HCEC 1CT (cell line): ENCODE data around the gene CAPN10.

Source experiments
- DNase-seq: peaks from one replicate; pipeline ENCODE4 v3.0.0-alpha.2; 2017

CAPN10 gene

DNA sequence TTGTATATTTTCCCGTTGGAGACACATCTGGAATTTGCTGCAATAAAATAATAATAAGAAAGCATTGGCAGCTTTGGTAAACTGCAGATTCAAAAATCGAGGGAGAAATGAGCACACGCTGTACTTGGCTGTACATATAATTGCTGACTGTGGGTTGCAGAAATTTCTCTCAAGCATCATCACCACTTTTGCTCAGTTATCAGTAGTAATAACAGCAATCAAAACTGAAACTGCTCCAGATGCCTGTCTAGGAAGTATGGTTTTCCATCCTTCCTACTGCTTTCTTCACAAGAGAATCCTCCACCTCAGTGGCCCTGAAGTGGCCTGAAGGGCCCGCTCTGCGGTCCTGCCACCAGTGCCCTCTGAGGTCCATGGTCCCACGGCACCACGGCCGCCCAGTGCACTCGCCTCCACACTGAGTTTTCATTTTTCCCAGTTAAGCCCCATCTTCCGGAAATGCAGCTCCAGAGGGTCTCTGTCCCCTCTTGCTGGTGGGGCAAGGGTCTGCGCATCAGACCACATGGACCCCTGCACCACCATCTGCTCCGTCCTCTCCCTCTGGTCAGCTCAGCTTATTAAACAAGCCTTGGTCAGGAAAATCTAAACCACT lies 22.5 kb upstream of the CAPN10 start:
- no peak for DNase-seq

DNA sequence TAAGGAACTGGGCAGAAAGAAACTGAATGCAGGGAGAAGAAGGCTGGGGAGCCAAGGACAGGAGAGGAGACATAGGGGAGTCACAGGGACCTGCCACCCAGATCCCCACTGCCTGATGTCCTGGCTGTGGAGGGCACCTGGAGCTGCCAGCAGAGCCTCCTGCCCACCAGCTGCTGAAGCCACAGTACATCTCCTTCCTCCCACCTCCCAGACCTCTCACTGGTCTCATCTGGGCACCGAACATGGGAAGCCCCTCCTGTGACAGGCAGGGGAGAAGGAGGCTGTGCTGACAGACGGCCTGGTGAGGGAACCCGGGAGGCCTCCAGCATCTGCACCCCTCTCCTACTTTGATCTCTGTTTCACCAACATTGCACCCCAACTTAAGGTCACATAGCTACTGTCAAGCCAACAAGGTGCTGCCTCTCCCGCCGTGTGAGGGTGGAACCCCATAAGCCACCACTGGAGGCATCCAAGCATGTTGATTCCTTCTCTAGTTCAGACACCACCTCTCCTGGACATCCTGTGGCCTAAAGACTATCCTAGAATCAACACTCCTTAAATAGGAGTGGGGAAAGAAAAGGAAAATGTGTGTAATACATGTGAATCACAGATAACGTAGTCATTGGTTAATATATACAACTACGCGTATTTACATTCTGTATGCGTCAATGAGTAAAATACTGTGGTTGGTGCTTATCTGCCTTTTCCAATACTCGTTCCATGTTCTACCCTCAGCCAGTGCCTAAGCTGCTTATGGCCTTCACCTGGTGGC lies 21.8 kb upstream of the CAPN10 start:
- DNase-seq: no peak

DNA sequence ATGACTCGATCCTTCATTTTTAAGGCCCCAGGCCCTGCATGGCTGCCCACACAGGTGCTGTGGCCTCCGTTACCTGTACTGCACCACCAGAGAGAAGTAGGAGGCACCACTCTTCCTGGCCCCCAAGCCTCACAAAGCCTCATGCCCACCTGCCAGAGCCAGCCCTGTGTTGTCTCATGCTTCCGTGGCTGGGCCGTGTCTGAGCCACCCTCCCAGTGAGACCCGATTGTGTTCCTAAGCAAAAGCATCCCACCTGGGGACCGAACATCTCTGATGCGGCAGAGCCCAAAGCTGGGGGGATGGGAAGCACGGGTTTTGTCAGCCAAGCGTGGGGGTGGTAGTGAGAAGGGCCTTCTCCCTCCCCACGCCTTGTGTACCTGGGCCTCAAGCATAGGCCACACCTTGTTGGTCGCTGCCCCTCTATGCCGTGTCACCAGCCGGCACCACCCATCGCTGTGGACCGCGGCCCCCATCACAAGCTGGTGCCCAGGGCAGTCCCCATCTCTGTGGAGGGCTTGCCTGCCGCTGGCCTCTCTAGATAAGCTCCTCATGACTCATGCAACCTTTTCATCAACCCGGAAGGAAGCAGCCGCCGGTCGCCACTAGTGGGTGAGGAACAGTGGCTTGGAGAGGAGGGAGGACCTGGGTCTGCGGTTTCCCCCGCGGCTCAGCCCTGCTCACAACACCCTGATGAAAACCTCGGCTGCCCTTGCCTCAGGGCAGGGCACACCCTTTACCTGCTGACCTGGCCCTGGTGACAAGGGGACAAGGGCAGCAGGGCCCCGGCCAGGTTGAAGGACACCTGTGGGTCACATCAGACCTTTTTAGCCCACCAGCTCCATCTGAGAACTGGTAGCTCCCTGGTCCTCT lies 21.0 kb upstream of the CAPN10 start:
- peak; percentile 38 for DNase-seq

DNA sequence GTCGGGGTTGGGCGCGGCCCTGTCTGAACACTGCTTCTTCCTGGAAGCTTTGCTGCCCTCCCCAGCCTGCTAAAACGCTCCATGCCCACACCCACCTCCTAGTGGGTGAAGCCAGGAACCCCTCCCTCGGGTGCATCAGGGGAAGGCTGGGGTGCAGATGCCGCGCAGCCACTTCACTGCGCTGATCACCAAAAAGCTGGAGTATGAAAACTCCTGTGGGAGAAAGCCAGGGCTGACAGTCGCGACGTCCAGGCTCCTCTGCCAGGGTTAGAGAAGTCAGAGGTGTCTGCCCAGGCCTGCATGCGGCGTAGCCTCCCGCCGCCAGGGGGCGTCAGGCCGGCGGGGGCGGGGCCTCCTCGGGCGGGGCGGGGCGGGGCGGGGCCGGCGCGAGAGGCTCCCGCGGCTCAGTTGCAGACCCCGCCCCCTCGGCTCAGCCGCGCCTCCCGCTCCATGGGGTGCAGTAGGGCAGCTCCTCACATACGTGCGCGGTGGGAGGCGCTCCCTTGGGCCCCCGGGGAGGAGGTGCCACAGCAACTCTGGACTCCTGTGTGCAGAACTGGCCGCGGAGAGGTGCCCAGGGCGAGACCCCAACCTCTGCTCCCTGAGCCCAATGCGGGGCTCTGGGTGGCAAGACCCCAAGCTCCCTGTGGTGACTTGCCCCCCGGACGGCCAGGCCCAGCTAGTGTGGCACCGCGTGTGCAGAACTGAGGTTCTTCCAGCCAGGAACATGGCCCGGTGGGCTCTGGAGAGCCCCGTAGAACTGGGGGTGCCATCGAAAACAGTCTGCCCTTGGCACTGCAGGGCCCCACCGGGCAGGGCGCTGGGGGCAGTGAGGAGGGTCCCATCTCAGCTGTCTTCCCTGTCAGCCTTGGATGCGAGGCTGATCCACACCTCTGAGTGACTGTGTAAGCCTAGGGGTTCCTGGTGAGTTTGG lies 20.1 kb upstream of the CAPN10 start:
- DNase-seq: peak; percentile 83

DNA sequence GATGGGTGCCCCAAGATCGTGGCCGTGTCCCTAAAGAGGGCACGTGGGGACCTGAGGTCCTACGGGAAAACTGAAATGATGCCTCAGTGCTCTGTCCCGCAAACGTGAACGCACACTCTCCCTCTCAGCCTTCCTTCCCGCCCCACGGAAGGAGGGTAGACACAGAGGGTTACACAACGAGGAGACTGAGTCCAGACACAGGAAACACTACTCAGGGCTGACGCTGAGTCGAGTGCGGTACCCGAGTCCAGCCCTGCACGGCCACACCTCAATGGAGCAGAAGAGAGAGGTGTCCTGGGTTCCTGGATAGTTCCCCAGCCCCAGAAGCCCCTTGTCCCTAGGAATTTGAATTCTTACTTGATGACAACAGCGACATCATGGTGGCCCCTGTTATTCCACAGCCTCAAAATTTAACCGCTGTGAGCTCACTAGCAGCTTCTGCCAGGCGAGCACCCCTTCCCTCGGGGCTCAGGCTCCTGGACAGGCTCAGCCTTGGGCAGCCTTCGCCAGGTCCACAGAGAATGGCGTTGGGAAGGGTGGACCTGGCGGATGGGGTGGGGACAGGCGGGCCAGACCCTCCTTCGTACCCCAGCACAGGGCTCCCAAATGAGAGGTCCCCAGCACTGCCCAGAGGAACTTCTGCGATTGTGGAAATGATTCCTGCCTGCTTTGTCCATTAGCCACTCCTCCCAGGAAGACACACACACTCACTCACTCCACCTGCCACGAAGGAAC lies 19.2 kb upstream of the CAPN10 start:
- DNase-seq: no peak

DNA sequence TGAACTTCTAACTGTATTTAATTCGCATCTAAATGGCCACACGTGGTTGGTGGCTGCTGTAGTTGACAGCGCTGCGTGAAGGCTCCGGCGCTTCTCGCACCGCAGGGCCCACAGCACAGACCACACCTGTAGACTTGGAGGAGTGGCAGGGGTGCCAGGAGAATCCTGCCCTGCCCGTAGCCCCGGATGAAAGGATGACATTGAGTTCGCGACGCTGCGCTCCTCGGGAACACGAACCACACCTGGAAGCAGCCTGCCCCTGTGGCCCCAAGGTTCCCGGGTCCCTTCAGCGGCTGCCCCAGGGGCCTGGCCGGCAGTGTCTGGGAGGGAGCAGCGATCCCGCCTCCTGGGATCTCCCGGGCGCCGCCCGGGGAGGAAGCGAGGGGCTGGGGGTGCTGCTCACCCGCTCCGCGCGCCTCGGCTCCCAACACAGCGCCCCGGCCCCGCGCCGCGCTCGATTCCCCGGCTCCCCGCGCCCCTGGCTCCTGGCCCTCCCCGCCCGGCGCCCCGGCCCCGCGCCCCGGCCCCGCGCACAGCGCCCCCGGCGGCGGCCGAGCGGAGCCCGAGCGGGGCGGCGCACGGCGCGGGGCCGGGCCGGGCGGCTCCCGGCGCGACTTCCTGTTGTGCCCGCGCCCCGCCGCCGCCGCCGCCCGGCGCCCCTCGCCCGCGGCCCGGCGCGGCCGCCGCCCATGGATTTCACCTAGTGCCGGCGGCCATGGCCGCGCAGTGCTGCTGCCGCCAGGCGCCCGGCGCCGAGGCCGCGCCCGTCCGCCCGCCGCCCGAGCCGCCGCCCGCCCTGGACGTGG lies 18.5 kb upstream of the CAPN10 start, which contains the start of gene RNPEPL1:
RNPEPL1 (plus strand) TSS at position 613 of the 806 bp plus-strand sequence; CDS start at position 716, 103 bp downstream.
- DNase-seq: no peak

DNA sequence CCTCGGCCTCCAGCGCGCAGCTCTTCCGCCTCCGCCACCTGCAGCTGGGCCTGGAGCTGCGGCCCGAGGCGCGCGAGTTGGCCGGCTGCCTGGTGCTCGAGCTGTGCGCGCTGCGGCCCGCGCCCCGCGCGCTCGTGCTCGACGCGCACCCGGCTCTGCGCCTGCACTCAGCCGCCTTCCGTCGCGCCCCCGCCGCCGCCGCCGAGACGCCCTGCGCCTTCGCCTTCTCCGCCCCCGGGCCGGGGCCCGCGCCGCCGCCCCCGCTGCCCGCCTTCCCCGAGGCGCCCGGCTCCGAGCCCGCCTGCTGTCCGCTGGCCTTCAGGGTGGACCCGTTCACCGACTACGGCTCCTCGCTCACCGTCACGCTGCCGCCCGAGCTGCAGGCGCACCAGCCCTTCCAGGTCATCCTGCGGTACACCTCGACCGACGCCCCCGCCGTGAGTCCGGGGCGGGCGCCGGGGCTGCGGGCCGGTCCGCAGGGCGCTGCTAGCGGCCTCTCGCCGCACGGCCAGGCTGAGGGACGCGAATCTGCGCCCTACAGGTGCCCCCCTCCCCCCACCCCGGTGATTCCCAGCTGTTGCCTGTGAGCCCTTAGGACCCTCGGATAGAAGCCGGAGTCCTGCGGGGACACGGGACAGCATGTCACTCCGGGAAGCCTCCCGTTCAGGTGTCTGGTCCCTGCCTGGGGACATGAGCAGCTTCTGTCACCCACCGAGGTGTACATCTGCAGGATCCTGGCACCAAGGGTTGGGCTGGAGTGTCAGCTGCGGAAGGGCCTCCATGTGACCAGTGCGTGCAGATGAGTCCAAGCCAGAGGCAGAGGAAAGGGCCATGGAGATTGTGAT lies 17.6 kb upstream of the CAPN10 start:
- peak; percentile 73 for DNase-seq

DNA sequence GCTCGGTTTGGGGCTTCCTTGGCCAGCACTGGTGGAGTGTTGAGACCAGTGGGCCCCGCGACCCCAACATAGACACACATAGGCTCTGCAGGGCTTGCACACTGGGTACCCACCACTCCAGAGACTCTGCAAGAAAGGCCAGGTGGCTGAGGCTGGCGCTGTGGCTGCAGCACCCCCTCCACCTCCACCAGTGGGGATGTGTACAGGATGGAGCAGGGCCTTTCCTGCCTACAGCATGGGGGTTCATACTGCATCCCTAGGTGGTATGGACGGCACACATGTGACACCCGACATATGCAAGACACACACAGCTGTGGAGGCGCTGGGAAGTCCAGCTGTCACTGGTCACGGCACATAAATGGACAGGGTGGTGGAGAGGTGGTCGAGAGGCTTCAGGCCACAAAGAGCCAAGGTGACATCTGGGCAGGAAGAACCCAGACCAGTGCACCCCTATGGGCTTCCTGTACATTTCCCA lies 17.0 kb upstream of the CAPN10 start:
- DNase-seq: no peak

DNA sequence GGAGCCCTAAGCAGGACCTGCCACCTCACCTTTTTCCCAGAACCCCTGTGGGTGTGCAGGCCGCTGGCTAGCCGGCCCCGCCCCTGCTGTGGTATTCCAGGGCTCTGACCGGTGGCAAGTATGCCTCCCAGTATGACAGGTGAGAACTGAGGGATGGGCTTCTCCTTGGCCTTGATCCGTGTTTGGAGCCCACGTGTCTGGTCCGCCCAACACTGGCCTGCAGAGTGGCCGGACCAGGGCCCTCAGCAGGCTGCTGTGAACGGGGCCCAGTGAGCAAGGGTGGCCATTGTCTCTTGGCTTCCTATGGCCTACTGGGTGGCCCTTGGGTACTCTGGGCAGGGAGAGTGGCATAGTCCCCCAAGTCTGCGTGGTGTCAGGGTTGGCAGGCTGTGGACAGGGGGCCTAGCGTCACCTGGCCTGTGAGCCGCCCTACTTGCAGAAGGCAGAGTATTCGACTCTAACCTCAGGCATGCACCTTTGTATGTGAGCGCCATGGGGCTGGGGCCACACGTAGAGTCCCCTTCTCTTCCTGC lies 16.5 kb upstream of the CAPN10 start:
- no peak for DNase-seq

DNA sequence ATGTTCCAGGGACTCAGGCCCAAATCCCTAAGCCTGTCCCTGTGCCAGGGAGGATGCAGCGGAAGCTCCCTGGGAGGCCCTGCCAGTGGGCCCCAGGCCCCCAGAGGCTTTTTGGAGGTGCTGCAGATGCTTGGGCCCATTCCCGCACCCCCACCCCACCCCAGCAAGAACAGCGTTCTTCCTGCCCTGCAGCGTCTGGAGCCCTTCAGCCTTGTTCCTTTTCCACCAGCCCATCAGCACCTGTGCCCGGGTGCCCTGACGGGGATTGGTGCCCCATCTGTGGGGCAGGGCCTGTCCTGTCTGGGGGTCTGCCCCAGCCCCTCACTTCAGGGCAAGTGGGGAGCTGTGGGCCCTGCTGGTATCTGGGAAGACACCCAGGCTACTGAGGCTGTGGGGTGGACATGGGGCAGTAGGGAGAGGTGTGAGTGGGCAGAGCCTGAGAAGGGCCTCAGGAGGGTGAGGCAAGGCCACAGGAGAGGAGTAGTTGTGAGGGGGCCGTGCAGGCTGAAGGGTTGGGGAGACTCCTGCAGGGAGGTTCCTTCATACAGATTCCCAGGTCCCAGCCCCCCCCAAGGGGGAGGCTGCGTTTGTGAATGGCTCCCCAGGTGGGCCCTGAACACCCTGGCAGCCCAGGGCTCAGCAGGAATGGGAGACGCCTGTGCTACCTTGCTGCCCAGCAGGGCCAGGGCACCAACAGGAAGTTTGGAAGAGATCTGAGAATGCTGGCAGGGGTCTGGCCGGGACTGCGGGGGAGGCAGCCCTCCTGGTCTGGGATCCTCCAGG lies 15.8 kb upstream of the CAPN10 start:
- DNase-seq: no peak

DNA sequence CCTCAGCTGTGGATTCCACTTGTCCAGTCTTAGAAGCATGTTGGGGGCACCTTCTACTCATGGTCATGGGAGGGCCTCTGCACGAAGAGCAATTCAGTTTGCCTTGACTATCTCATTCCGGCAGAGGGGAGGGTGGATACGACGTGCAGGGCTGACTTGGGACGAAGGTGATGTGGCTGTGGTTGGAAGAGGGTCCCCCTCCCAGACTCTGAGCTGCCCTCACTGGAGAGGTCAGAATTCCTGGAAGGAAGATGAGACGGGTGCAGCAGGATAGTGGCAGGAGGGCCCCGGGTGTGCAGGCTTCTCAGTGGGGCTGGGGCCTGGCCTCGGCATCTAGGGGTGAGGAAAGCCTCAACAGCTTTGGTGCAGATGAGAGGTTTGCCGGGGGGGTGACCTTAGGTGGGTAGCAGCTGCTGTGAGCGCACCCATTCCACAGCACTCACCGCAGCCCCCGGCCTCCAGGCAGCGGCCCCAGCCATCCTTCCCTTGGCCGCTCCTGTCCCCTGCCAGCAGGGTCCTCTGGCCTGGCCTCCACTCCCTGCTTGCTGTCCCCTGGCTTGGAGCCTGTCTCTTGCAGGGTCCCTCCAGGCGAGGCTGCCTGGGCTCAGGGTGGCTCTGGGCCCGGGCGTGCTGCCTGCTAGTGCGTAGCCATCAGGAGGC lies 15.1 kb upstream of the CAPN10 start:
- no peak for DNase-seq

DNA sequence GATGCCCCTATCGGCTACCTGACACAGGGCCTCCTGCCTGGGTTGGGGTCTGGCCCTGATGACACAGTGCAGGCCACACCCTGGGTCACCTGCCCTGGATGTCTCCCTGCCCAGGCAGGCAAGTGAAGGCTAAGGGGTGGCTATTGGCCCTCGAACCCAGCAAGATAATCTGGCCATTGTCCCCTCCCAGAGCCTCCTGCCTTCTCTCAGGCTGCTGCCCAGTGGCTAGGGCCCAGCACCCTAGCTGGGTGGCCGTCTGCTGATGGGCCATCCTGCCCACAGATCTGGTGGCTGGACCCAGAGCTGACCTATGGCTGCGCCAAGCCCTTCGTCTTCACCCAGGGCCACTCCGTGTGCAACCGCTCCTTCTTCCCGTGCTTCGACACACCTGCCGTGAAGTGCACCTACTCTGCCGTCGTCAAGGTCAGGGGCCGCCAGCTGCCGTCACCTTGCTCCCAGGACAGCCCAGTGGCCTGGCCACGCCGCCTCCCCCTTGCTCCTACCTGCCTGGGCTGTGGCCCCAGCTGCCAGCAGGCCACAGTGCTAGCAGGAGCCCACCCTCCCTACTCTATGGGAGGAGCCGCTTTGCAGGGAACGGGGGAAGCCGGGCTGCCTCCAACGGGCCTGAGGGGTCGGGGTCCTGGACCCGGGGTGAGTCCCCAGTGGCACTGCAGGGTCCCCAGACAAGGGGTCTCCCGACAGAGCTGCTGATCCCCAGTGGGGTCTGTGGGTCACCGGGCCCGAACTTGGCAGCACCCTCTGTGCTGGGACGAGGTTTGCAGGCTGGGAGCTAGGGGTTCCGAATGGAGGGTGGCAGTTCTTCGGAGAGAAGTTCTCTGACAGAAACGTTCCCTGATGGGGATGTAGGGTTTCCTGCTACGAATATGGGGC lies 14.1 kb upstream of the CAPN10 start:
- no peak for DNase-seq

DNA sequence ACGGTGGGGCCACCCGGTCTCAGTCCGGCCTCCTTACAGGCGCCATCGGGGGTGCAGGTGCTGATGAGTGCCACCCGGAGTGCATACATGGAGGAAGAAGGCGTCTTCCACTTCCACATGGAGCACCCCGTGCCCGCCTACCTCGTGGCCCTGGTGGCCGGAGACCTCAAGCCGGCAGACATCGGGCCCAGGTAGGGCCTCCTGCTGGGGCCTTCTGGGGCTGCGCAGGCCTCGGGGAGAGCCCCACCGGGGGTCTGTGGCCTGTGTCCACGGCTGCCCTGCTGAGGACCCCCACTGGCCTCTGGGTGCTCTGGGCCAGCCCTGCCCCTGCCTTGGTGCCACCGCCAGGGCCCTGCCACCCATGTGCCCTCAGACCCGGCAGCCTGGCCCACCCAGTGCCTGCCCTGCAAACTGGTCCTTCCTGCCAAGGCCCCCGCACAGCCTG lies 13.4 kb upstream of the CAPN10 start:
- DNase-seq: no peak

DNA sequence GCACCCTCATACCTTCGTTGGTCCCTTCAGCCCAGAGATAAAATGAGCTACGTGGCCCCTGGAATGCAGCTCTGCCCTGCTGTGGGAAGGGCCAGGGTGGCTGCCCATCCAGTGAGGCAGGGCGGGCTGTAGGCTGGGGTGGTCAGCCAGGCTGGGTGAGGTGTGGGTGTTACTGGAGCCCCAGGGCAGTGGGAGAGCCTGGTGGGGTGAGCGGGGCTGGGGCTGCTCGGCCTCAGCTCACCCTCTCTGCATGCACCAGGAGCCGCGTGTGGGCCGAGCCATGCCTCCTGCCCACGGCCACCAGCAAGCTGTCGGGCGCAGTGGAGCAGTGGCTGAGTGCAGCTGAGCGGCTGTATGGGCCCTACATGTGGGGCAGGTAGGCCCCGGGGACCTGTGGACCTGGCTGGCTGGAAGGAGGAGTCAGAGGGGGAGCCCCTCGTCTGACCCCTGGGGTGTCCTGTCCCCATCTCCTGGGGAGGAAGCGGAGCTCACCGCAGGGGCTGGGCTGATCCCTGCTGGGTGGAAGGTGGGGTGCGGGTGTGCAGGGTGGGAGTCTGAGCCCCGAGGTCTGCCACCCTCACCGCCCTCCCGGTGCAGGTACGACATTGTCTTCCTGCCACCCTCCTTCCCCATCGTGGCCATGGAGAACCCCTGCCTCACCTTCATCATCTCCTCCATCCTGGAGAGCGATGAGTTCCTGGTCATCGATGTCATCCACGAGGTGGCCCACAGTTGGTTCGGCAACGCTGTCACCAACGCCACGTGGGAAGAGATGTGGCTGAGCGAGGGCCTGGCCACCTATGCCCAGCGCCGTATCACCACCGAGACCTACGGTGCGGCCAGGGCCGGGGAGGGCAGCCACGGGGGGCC lies 12.8 kb upstream of the CAPN10 start:
- no peak for DNase-seq

DNA sequence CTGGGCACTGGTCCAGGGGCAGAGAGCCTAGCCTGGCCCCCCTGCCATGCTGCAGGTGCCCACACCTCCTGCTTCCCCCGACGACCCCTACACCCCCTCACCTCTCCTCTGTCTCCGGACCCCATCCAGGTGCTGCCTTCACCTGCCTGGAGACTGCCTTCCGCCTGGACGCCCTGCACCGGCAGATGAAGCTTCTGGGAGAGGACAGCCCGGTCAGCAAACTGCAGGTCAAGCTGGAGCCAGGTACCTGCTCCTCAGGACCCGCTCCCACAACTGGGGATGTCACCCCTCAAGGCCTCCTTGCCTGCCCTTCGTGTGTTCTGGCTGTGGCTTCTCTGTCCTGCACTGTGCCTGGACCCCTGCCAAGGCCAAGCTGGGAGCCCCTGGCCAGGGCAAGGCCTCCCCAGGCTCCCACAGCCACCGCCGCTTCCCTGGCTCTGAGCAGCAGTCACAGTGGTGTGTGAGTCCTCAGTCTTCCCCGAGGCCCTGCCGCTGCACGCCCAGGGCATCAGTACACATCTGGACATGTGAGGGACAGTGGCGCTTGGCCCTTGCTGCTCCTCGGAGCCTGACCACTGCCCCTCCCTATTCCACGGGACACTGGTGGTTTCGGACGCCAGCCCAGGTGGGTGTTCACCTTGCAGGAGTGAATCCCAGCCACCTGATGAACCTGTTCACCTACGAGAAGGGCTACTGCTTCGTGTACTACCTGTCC lies 12.0 kb upstream of the CAPN10 start:
- no peak for DNase-seq
